Gastrocnemius medialis (tissue), 4 donors: ENCODE measurements around the gene KLRC1.

ENCODE experiments used
- CTCF ChIP-seq, 5 experiments: fragments of 450-650 bp in 3 of 5; fragments of 200-600 bp in 2 of 5; sonication (generic) in 2 of 5; IDR thresholded peaks in 4 of 5; conservative IDR thresholded peaks in 1 of 5; 1 replicate in 4 of 5; 2 replicates in 1 of 5; pipeline ENCODE4 v1.5.1; 2016 to 2019; ENCODE audit warnings: antibody characterized with exemption in 5 of 5, mild to moderate bottlenecking in 3 of 5, moderate library complexity in 3 of 5
- POLR2A ChIP-seq, 2 donors: fragments of 450-650 bp; IDR thresholded peaks; one replicate each; pipeline ENCODE4 v1.6.1; 2017; ENCODE audit warnings: antibody characterized with exemption in 2 of 2, mild to moderate bottlenecking in 2 of 2, moderate library complexity in 2 of 2

GRCh38 chr12:10400829-10401228, 52.3 kb downstream of the KLRC1 start:
- TF ChIP-seq CTCF (IDR thresholded peaks at IDR 0.05 in 4 of 5, conservative IDR thresholded peaks at IDR 0.05 in 1 of 5), result no peak
- no peak for TF ChIP-seq POLR2A (IDR thresholded peaks at IDR 0.05)
